Naive thymus-derived CD8-positive, alpha-beta T cell (primary cell): ENCODE data around the gene TTLL9. TPM values are rescaled to one million over a fixed set of nuclear protein-coding genes. Genes with fewer than 3 reads are reported as not detected.
"Not testable (repeated sequence)": the region's sequence is repeated elsewhere in the genome, so short reads cannot be mapped to it uniquely, and the experiment has no call there.

Source experiments
- ATAC-seq, 2 donors: fragments of 150-1000 bp; cut with Tn5 transposase in 1 of 2; sonication (Bioruptor Pico), chemical (Tn5 transposase) in 1 of 2; 1 replicate in 1 of 2; 2 replicates in 1 of 2; pipeline ENCODE4 v1.10.0; 2021; ENCODE audit warnings: mild to moderate bottlenecking in 2 of 2, moderate library complexity in 2 of 2
- POLR2A ChIA-PET: fragments of 350-600 bp; sonication (Branson Sonifier 250); formaldehyde crosslinking; loops from one replicate; lab custom pipeline; 2021; ENCODE audit warnings: antibody characterized with exemption; lab: Charles Lee
- DNase-seq, 10 donors: peaks; one replicate each; pipeline versions ENCODE4 v3.0.0 to v3.0.0-alpha.2; 2020 to 2022
- H3K27ac Mint-ChIP-seq, 10 donors: one replicate each; pipeline ENCODE4 v1.8.0; 2020 to 2022; ENCODE audit warnings: mild to moderate bottlenecking in 10 of 10, mixed read lengths in 10 of 10, moderate library complexity in 4 of 10, inconsistent platforms in 1 of 10
- H3K27me3 Mint-ChIP-seq, 5 donors: one replicate each; pipeline ENCODE4 v1.8.0; 2021 to 2022; ENCODE audit warnings: mixed read lengths in 5 of 5
- H3K36me3 Mint-ChIP-seq, 3 donors: one replicate each; pipeline ENCODE4 v1.8.0; 2020 to 2022; ENCODE audit warnings: mixed read lengths in 3 of 3, mild to moderate bottlenecking in 2 of 3, inconsistent platforms in 1 of 3
- H3K4me1 Mint-ChIP-seq, 4 donors: one replicate each; pipeline ENCODE4 v1.8.0; 2021 to 2022; ENCODE audit warnings: mixed read lengths in 4 of 4
- H3K4me3 Mint-ChIP-seq, 10 donors: one replicate each; pipeline ENCODE4 v1.8.0; 2020 to 2022; ENCODE audit warnings: mild to moderate bottlenecking in 10 of 10, mixed read lengths in 10 of 10, moderate library complexity in 6 of 10, inconsistent platforms in 1 of 10
- H3K9me3 Mint-ChIP-seq, 9 donors: one replicate each; pipeline ENCODE4 v1.8.0; 2020 to 2022; ENCODE audit warnings: mixed read lengths in 9 of 9, mild to moderate bottlenecking in 3 of 9, inconsistent platforms in 1 of 9, moderate library complexity in 1 of 9
- polyA plus RNA-seq, 3 donors: library from polyadenylated mRNA; unstranded; fragments of 300-500 nt; fragmentation: Illumina TruSeq; gene quantifications; one replicate each; pipeline ENCODE4 v1.2.3, GENCODE V29; 2021
- total RNA-seq, 8 experiments: library from RNA in 2 of 8; stranded (reverse) in 2 of 8; gene quantifications; one replicate each; pipeline ENCODE4 v1.2.3 and lab custom pipeline; 2021 to 2026

TTLL9 gene
- total and polyA plus RNA-seq, 5 experiments from 2014 or later = not detected

DNA sequence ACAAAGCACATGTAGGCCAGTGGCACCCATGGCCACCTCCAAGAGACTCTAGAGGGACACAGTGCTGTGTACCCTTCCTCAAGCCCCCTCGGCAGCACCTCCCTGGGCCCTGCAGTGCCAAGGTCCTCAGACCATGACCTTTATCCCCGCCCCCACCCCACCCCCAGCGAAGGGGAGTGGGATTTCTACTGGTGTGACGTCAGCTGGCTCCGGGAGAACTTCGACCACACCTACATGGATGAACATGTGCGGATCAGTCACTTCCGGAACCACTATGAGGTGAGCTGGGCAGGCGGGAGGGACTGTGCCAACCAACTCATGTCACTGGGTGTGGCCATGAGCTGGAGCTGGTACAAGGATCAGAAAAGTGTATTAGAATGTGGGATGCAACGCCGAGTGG lies 38.0 kb downstream of the TTLL9 start:
- Mint-ChIP-seq H3K36me3 (no peaks in the 10 kb centered on the region), H3K27me3 (peaks cover 0 to 8% (median 0%) of the 10 kb centered on the region in 5 donors), H3K27ac (peak overlapping the region in 1 of 10 donors; percentile 57), H3K4me3 (no peak overlapping the region), H3K9me3 (no peaks in the 10 kb centered on the region), H3K4me1 (peaks cover 0 to 1% (median 0%) of the 10 kb centered on the region in 4 donors)
- ATAC-seq (no peak), DNase-seq (no peak)
- POLR2A ChIA-PET = interaction anchor here (0.6 kb wide), 1 partner anchor 47 kb away, joined by 5 read pairs; no protein-coding TSS in a partner anchor

DNA sequence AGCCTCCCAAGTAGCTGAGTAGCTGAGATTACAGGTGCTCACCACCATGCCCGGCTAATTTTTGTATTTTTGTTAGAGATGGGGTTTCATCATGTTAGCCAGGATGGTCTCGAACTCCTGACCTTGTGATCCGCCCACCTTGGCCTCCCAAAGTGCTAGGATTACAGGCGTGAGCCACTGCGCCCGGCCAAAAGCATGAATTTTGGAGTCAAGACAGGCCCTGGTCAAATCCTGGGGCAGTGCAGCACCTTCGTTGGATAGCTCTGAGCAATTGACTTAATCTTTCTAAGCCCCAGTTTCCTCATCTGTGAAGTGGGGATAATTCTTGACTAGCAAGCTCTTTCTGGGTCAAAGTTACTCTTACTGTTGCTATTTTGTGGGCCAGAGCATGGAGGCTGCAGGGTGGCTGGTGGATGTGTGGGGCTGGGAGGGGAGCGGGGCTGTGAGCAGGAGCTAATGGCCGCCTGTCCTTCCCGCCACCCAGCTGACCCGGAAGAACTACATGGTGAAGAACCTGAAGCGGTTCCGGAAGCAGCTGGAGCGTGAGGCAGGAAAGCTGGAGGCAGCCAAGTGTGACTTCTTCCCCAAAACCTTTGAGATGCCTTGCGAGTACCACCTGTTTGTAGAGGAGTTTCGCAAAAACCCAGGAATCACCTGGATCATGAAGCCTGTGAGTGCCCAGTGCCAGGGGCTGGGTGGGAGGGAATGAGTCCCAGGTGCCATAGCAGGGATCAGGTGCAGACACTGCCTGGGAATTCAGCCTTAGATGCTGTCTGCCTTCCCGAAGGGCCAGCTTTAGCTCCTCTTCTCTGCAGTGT lies 39.0 kb downstream of the TTLL9 start:
- no peak overlapping the region for H3K27ac Mint-ChIP-seq
- POLR2A ChIA-PET = no interaction called here
- no peak for DNase-seq

DNA sequence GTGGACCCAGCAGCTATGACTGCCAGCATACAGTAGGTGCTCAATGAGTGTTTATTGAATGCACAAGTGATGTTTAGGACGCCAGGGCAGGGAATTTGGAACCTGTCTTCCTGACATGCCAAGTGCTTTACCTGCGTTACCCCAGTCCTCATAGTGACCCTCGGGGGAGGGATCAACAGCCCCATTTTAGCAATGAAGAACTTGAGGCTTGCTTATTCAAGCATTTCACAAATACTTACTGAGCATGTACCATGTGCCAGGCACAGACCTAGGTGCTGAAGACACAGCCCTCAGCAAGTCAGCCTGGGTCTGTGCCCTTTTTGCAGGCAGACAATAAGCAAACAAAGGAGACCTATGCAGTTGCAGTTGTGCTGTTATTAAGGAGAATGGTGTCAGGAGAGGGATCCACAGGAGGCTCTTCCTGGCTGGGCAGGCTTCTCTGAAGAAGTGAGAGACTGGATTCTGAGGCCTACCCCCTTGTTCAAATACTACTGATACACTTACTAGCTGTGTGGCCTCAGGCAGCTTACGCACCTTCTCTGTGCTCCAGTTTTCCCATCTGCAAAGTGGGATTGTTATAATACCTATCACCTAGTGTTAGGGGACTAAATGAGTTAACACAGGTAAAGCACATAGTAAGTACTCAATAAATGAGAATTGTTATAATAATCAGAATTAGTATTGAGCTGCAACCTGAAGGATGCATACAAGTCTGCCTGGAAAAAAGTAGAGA lies 39.8 kb downstream of the TTLL9 start:
- peaks cover 0 to 1% (median 0%) of the 10 kb centered on the region in 4 donors for H3K4me1 Mint-ChIP-seq
- no peak for DNase-seq
- no peaks in the 10 kb centered on the region for H3K36me3 Mint-ChIP-seq
- H3K4me3 Mint-ChIP-seq = no peak overlapping the region
- H3K9me3 Mint-ChIP-seq = no peaks in the 10 kb centered on the region
- peaks cover 0 to 10% (median 0%) of the 10 kb centered on the region in 5 donors for H3K27me3 Mint-ChIP-seq
- H3K27ac Mint-ChIP-seq = no peak overlapping the region
- POLR2A ChIA-PET = no interaction called here
- no peak for ATAC-seq

More for the DNA sequence above, 39.0 kb downstream of the TTLL9 start:
- peaks cover 0 to 1% (median 0%) of the 10 kb centered on the region in 4 donors for H3K4me1 Mint-ChIP-seq
- ATAC-seq = no peak
- peaks cover 0 to 10% (median 0%) of the 10 kb centered on the region in 5 donors for H3K27me3 Mint-ChIP-seq
- no peaks in the 10 kb centered on the region for H3K9me3 Mint-ChIP-seq
- no peaks in the 10 kb centered on the region for H3K36me3 Mint-ChIP-seq
- no peak overlapping the region for H3K4me3 Mint-ChIP-seq

GRCh38 chr20:31913431-31914157 lies 43.2 kb downstream of the TTLL9 start:
- POLR2A ChIA-PET = no interaction called here
- no peak for ATAC-seq

GRCh38 chr20:31914170-31914569 lies 43.7 kb downstream of the TTLL9 start:
- no peak for ATAC-seq
- Mint-ChIP-seq H3K36me3 (no peaks in the 10 kb centered on the region), H3K4me3 (no peak overlapping the region), H3K9me3 (no peaks in the 10 kb centered on the region), H3K4me1 (peaks cover 0 to 2% (median 0%) of the 10 kb centered on the region in 4 donors), H3K27ac (no peak overlapping the region), H3K27me3 (peaks cover 0 to 10% (median 0%) of the 10 kb centered on the region in 5 donors)
- no peak for DNase-seq
- POLR2A ChIA-PET = no interaction called here

More at GRCh38 chr20:31913431-31914157, 43.2 kb downstream of the TTLL9 start:
- Mint-ChIP-seq H3K27ac (no peak overlapping the region), H3K4me3 (no peak overlapping the region), H3K36me3 (no peaks in the 10 kb centered on the region), H3K4me1 (peaks cover 0 to 2% (median 0%) of the 10 kb centered on the region in 4 donors), H3K27me3 (peaks cover 0 to 7% (median 2%) of the 10 kb centered on the region in 5 donors), H3K9me3 (no peaks in the 10 kb centered on the region)
- no peak for DNase-seq

GRCh38 chr20:31915491-31916280 lies 45.3 kb downstream of the TTLL9 start:
- no peak overlapping the region for H3K4me3 Mint-ChIP-seq
- POLR2A ChIA-PET = no interaction called here

GRCh38 chr20:31916708-31917107 lies 46.3 kb downstream of the TTLL9 start:
- DNase-seq = no peak
- H3K27me3 Mint-ChIP-seq = peaks cover 0 to 24% (median 11%) of the 10 kb centered on the region in 5 donors

More at GRCh38 chr20:31915491-31916280, 45.3 kb downstream of the TTLL9 start:
- no peak for DNase-seq
- no peaks in the 10 kb centered on the region for H3K36me3 Mint-ChIP-seq
- no peak overlapping the region for H3K27ac Mint-ChIP-seq
- peaks cover 0 to under 1% (median 0%) of the 10 kb centered on the region in 9 donors for H3K9me3 Mint-ChIP-seq
- no peak for ATAC-seq
- peaks cover 0 to 20% (median 10%) of the 10 kb centered on the region in 5 donors for H3K27me3 Mint-ChIP-seq
- H3K4me1 Mint-ChIP-seq = peaks cover 0 to 2% (median 1%) of the 10 kb centered on the region in 4 donors

GRCh38 chr20:31917962-31918412 lies 47.6 kb downstream of the TTLL9 start:
- H3K4me3 Mint-ChIP-seq, H3K9me3 Mint-ChIP-seq, ATAC-seq, DNase-seq, POLR2A ChIA-PET, H3K27ac Mint-ChIP-seq, H3K4me1 Mint-ChIP-seq, H3K36me3 Mint-ChIP-seq: not testable (repeated sequence)
- H3K27me3 Mint-ChIP-seq = peaks cover 5 to 32% (median 11%) of the 10 kb centered on the region in 5 donors

More at GRCh38 chr20:31916708-31917107, 46.3 kb downstream of the TTLL9 start:
- no peak overlapping the region for H3K27ac Mint-ChIP-seq
- H3K4me3 Mint-ChIP-seq = no peak overlapping the region
- POLR2A ChIA-PET = no interaction called here
- peaks cover 0 to 2% (median 0%) of the 10 kb centered on the region in 9 donors for H3K9me3 Mint-ChIP-seq
- no peak for ATAC-seq
- H3K4me1 Mint-ChIP-seq = peaks cover 0 to 2% (median 2%) of the 10 kb centered on the region in 4 donors
- no peaks in the 10 kb centered on the region for H3K36me3 Mint-ChIP-seq

DNA sequence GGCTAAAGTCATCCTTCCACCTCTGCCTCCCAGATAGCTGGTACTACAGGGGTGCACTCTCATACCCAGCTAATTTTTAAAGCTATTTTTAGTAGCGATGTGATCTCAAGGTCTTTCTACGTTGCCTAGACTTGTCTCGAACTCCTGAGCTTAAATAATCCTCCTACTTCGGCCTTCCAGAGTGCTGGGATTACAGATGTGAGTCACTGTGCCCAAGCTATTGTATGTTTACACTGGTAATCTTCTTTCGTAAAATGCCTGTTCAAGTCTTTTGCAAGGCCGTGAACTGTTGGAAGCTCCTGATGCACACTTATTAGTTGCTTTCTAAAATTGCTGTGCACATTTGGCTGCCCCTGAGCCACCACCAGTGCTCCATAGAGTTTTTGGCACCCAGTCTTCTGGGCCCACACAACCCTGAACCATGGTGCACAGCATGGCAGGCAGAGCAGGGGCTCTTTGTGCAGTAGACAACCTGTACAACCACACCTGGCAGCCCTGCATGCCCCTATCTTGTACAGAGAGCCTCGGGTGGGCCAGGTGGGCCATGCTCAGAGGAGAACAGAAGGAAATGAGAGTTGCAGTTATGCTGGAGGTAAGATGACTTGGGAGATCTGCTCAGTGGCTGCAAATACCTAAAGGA lies 48.2 kb downstream of the TTLL9 start:
- peaks cover 5 to 38% (median 11%) of the 10 kb centered on the region in 5 donors for H3K27me3 Mint-ChIP-seq
- peaks cover 0 to 2% (median 2%) of the 10 kb centered on the region in 4 donors for H3K4me1 Mint-ChIP-seq
- POLR2A ChIA-PET = no interaction called here

DNA sequence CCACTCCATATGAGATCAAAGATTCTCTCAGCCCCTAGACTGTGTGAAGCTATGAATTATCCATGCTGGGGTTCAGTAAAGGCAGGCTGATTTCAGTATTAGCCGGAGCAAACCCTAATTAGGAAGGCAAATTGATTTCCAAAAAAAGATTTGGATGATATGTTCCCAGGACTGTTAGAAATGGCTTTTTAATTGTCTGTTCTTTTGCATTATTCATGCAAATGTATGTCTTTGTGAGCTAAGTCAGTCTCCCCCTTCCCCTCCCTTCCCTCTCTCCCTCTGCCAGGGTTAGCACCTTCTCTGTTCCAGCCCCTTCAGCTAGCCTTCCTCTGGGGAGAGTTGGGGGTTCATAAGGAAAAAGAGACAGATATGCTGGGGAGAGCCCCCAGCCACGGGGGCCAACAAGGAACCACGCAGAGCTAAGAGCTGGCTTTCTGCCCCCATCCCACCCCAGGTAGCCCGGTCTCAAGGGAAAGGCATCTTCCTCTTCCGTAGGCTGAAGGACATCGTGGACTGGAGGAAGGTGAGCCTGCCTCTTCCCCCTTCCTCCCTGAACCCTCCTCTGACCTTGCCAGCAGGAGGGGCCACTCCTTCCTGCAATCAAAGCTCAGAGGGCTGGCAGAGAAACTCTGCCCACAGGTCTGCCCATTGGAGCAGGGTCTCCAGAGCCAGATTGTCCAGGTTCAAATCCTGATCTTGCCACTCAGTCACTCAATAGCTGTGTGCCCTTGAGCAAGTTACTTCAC lies 49.1 kb downstream of the TTLL9 start:
- peaks cover 12 to 48% (median 21%) of the 10 kb centered on the region in 5 donors for H3K27me3 Mint-ChIP-seq
- no peak overlapping the region for H3K27ac Mint-ChIP-seq
- POLR2A ChIA-PET = no interaction called here
- H3K4me3 Mint-ChIP-seq = no peak overlapping the region
- peaks cover 0 to 2% (median 0%) of the 10 kb centered on the region in 9 donors for H3K9me3 Mint-ChIP-seq
- DNase-seq (no peak), ATAC-seq (no peak)
- H3K4me1 Mint-ChIP-seq = peaks cover 0 to 2% (median 2%) of the 10 kb centered on the region in 4 donors
- no peaks in the 10 kb centered on the region for H3K36me3 Mint-ChIP-seq

More for the DNA sequence above, 48.2 kb downstream of the TTLL9 start:
- Mint-ChIP-seq H3K27ac (no peak overlapping the region), H3K4me3 (no peak overlapping the region), H3K36me3 (no peaks in the 10 kb centered on the region), H3K9me3 (peaks cover 0 to 2% (median 0%) of the 10 kb centered on the region in 9 donors)
- no peak for DNase-seq
- no peak for ATAC-seq
